ENCODE data around the gene WBP4.
"Not testable (repeated sequence)": the region's sequence is repeated elsewhere in the genome, so short reads cannot be mapped to it uniquely, and the experiment has no call there.

The WBP4 gene

DNA sequence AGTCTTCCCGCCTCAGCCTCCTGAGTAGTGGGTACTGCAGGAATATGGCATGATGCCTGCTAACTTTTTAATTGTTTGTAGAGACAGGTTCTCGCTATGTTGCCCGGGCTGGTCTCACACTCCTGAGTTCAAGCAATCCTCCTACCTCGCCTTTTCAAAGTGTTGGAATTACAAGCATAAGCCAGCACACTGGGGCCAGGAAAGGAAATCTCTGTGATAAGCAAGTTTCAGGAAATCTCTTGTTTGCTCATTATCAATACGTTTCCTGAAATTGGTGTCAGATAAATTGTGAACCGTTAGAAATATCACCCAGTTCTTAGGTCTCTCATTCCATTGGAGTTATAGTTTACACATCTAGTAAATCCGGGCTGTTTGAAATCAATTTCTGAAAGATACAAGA, 14.2 kb downstream of the WBP4 start:
- peaks cover 0 to 4% (median 0%) of the 10 kb centered on the region in 11 experiments; a peak in 2 of 22 replicates for H4K20me1 ChIP-seq
- no peak overlapping the region for H3K4me3 ChIP-seq
- no peak overlapping the region for H3K27ac ChIP-seq
- H3K27me3 ChIP-seq: no peaks in the 10 kb centered on the region
- no peaks in the 10 kb centered on the region; a peak in 1 of 22 replicates for H3K9me3 ChIP-seq (replicated peaks in 1 of 11)
- no peaks in the 10 kb centered on the region for H3K4me1 ChIP-seq
- H3K36me3 ChIP-seq: peaks cover 87 to 97% (median 89%) of the 10 kb centered on the region in 11 experiments
- no peak overlapping the region for H3K4me2 ChIP-seq
- no peak overlapping the region for H3K9ac ChIP-seq
- no peak for TF ChIP-seq Cebpa-rat (IDR thresholded peaks at IDR 0.05)

DNA sequence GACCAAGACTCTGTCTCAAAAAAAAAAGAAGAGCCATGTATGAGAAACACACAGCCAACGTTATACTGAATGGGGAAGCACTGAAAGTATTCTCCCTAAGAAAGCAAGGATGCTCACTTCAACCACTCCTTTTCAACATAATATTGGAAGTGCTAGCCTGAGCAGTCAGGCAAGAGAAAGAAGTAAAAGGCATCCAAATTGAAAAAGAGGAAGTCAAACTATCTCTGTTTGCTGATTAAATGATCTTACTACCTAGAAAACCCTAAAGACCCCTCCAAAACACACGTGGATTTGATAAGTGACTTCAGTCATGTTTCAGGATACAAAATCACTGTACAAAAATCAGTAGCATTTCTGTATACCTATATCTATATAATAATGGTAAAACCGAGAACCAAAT, 16.2 kb downstream of the WBP4 start:
- Histone ChIP-seq H3K4me3 (no peak overlapping the region), H3K4me1 (no peaks in the 10 kb centered on the region), H3K9ac (no peak overlapping the region), H3K27me3 (no peaks in the 10 kb centered on the region), H3K4me2 (no peak overlapping the region), H4K20me1 (peaks cover 0 to 4% (median 0%) of the 10 kb centered on the region in 11 experiments; a peak in 2 of 22 replicates), H3K36me3 (peaks cover 87 to 97% (median 89%) of the 10 kb centered on the region in 11 experiments), H3K9me3 (replicated peaks in 1 of 11) (no peaks in the 10 kb centered on the region; a peak in 1 of 22 replicates), H3K27ac (no peak overlapping the region)
- no peak for TF ChIP-seq Cebpa-rat (IDR thresholded peaks at IDR 0.05)

DNA sequence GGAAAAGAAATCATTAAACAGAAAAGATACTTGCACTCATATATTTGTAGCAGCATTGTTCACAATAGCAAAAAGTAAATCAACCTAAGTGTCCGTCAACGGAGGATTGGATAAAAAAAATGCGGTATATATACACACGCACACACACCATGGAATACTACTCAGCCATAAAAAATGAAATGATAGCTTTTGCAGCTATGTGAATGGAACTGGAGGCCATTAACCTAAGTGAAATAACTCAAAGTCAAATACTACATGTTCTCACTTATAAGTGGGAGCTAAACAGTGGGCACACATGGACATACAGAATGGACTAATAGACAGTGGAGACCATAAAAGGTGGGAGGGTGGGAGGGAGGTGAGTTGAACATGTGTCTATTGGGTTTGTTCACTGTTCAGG, 18.4 kb downstream of the WBP4 start:
- H4K20me1 ChIP-seq: peaks cover 0 to 2% (median 0%) of the 10 kb centered on the region in 11 experiments; a peak in 1 of 22 replicates
- H3K9me3 ChIP-seq (replicated peaks in 1 of 11): peaks cover 0 to 3% (median 1%) of the 10 kb centered on the region in 11 experiments; a peak in 10 of 22 replicates
- H3K36me3 ChIP-seq: peaks cover 79 to 97% (median 90%) of the 10 kb centered on the region in 11 experiments
- H3K27me3 ChIP-seq: no peaks in the 10 kb centered on the region
- no peak overlapping the region for H3K27ac ChIP-seq
- no peak overlapping the region for H3K4me3 ChIP-seq
- no peak overlapping the region for H3K4me2 ChIP-seq
- H3K9ac ChIP-seq: no peak overlapping the region
- no peak for TF ChIP-seq Cebpa-rat (IDR thresholded peaks at IDR 0.05)
- no peaks in the 10 kb centered on the region for H3K4me1 ChIP-seq

DNA sequence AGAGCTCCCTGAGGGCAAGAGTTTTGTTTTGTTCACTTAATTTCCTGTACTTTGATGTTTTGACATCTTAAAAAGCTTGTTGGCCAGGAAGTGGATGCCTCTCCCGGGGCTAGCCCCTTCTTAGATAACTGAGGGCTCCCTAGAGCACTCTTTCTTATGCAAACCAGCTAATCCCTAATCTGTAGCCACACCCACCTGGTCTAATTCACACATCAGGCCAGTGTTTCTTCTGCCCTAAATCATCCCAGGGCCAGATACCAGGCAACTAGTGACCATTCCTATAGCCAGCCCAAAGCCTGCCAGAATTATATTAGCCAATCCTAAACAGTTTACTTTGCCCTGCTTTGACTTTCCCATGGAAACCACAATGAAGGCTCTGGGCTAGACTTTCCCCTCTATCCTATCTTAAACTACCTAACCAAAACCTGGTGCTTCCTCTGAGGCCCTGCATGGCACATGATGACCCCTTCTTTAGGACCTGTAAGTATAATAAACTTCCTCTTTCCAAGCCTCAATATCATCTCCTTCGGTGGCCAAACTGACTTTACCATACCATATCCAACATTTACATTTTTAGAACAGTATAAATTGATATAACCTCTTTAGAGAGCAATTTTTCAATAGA, 24.8 kb downstream of the WBP4 start:
- Histone ChIP-seq H3K36me3 (peaks cover 33 to 53% (median 47%) of the 10 kb centered on the region in 11 experiments), H3K9me3 (replicated peaks in 1 of 11) (peaks cover 0 to 17% (median 15%) of the 10 kb centered on the region in 11 experiments; a peak in 16 of 22 replicates), H3K4me1 (peaks cover 0 to 8% (median 0%) of the 10 kb centered on the region in 10 experiments; a peak in 5 of 20 replicates), H4K20me1 (no peaks in the 10 kb centered on the region), H3K4me3 (no peak overlapping the region), H3K4me2 (peak overlapping the region in 4 of 11 experiments; percentile 2 to 33 (median 16); a peak in 2 of 22 replicates), H3K9ac (no peak overlapping the region), H3K27me3 (no peaks in the 10 kb centered on the region), H3K27ac (no peak overlapping the region)
- TF ChIP-seq Cebpa-rat (IDR thresholded peaks at IDR 0.05): no peak

DNA sequence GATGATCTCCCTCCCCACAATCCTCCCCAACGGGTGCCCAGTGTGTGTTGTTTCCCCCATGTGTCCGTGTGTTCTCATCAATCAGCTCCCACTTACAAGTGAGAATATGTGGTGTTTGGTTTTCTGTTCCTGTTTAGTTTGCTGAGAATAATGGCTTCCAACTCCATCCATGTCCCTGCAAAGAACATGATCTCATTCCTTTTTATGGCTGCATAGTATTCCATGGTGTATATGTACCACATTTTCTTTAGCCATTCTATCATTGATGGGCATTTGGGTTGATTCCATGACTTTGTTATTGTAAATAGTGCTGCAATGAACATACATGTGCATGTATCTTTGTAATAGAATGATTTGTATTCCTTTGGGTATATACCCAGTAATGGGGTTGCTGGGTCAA, 34.4 kb downstream of the WBP4 start:
- not testable (repeated sequence) for H3K9me3 ChIP-seq (replicated peaks in 1 of 11); H3K4me2 ChIP-seq; H3K9ac ChIP-seq; H3K27me3 ChIP-seq; H3K36me3 ChIP-seq; H3K27ac ChIP-seq; H3K4me1 ChIP-seq; H3K4me3 ChIP-seq; H4K20me1 ChIP-seq

DNA sequence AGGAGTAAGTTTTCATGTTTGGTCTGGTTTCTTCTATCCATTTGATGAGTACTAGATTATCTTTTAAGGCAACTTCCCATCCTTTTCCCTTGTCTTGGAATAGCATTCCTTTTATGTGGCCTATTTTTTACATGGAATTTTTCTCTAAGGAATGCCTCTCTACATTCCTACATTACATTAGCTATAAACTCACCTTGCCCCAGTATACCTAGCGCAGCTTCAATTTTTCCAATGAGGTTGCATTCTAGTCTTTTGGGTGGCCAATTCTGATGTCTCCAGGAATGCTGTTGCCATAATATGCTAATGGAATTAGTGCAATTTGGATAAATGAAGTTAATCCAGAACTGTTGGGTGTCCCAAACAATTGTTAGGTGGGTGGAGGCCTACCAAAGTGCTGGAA, 37.5 kb downstream of the WBP4 start:
- Histone ChIP-seq H3K9me3 (replicated peaks in 1 of 11) (peaks cover 0 to 9% (median 3%) of the 10 kb centered on the region in 11 experiments; a peak in 5 of 22 replicates), H3K9ac (no peak overlapping the region), H3K36me3 (no peaks in the 10 kb centered on the region), H3K4me2 (no peak overlapping the region), H3K4me3 (no peak overlapping the region), H3K27ac (no peak overlapping the region), H4K20me1 (no peaks in the 10 kb centered on the region), H3K27me3 (no peaks in the 10 kb centered on the region), H3K4me1 (no peaks in the 10 kb centered on the region)
- TF ChIP-seq Cebpa-rat (IDR thresholded peaks at IDR 0.05): no peak

DNA sequence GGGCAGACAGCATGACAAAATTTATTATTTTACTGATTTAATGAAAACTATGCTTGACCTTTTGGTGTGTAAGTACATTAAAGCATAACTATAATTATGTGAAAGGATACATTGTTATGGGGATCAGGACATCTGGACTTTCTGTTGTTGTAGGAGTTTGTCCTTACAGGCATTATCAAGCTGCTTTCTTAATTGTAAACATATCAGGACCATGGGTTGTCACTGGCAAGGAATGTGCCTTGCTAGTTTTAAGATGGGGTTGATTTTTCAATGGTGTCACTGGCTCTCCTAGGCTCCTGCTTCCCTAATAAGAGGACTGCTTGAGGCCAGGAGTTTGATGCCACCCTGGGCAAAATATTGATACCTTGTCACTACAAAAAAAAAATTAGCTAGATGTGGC, 38.7 kb downstream of the WBP4 start:
- Histone ChIP-seq H3K9ac (no peak overlapping the region), H3K4me1 (no peaks in the 10 kb centered on the region), H3K27ac (no peak overlapping the region), H3K4me2 (no peak overlapping the region), H3K27me3 (no peaks in the 10 kb centered on the region), H3K9me3 (replicated peaks in 1 of 11) (peaks cover 0 to 9% (median 3%) of the 10 kb centered on the region in 11 experiments; a peak in 5 of 22 replicates), H4K20me1 (no peaks in the 10 kb centered on the region), H3K4me3 (no peak overlapping the region), H3K36me3 (no peaks in the 10 kb centered on the region)
- TF ChIP-seq Cebpa-rat (IDR thresholded peaks at IDR 0.05): no peak

DNA sequence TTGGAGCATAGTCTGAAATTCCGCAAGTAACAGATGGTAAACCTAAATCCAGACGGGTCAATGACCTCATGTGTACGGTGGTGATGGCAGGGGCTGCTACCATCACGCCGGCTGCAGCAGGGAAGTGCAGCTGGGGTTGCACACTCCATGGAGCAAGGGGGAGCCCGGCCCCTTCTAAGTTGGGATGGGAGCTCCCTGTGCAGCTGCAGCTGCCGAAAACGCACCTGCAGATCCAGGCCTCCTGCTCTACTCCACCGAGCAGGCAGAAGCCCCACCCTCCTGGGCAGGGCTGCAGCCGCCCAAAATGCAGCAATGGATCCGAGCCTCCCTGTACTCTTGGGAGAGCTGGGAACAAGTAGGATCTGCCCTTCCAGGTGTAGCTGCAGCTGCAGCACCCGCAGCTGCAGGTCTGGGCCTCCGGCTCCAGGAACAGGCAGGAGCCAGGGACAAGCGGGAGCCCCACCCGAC, 45.8 kb downstream of the WBP4 start:
- Histone ChIP-seq H3K36me3 (no peaks in the 10 kb centered on the region), H3K4me1 (peaks cover 0 to 5% (median 0%) of the 10 kb centered on the region in 10 experiments; a peak in 5 of 20 replicates), H4K20me1 (no peaks in the 10 kb centered on the region), H3K27ac (no peak overlapping the region), H3K4me2 (peak overlapping the region in 6 of 11 experiments; percentile 13 to 48 (median 22); a peak in 8 of 22 replicates), H3K27me3 (no peaks in the 10 kb centered on the region), H3K4me3 (no peak overlapping the region), H3K9ac (no peak overlapping the region), H3K9me3 (replicated peaks in 1 of 11) (peaks cover 10 to 21% (median 16%) of the 10 kb centered on the region in 11 experiments)
- TF ChIP-seq Cebpa-rat (IDR thresholded peaks at IDR 0.05): no peak

DNA sequence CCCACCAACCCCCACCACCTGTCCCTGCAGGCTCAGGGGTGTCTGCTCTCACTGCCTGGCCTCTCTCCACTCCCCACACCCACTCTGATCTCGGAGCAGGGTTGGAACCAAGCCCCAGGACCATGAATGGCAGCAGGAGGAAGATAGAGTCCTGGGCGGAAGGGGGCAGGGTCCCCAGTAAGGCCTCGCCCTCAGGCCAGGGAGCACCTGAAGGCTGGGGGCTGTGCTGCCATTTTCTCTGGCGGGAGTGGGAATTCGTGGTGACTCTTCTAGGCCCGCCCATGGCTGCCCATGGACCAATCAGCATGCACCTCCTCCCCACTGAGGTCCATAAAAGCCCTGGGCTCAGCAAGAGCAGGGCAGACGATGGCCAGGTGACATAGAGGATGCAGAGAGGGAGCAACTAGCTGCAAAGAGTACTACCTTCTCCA, 46.3 kb downstream of the WBP4 start:
- peaks cover 10 to 21% (median 16%) of the 10 kb centered on the region in 11 experiments for H3K9me3 ChIP-seq (replicated peaks in 1 of 11)
- peaks cover 0 to 5% (median 0%) of the 10 kb centered on the region in 10 experiments; a peak in 5 of 20 replicates for H3K4me1 ChIP-seq
- no peak for TF ChIP-seq Cebpa-rat (IDR thresholded peaks at IDR 0.05)

More for the DNA sequence above, 46.3 kb downstream of the WBP4 start:
- H3K9ac ChIP-seq: no peak overlapping the region
- H4K20me1 ChIP-seq: no peaks in the 10 kb centered on the region
- no peaks in the 10 kb centered on the region for H3K36me3 ChIP-seq
- 0 out of 22 replicates have a peak overlapping the region, but pooled peaks of 1 of the 11 experiments have one; percentile 22 for H3K4me2 ChIP-seq
- no peaks in the 10 kb centered on the region for H3K27me3 ChIP-seq
- H3K27ac ChIP-seq: no peak overlapping the region
- no peak overlapping the region for H3K4me3 ChIP-seq

Measured in BLaER1 treated with 17β-estradiol and CSF1 and Interleukin-3, amounts not matched to agents 10 nM and 100 nM (cell line).